A549 (cell line): Measurements from ENCODE around the gene SLC6A3. TPM values are rescaled to one million over a fixed set of nuclear protein-coding genes. Genes with fewer than 3 reads are reported as not detected.

Source experiments
- ATAC-seq, 2 experiments: fragments of 200-7000 bp in 1 of 2; fragments of >200 bp in 1 of 2; cut with Nextera tagmentation in 1 of 2; cut with Tn5 transposase in 1 of 2; 3 replicates each; pipeline versions ENCODE4 v1.8.0 to v1.9.1; 2018 to 2020; ENCODE audit warnings: mild to moderate bottlenecking in 1 of 2, moderate library complexity in 1 of 2
- CTCF ChIA-PET: fragments of 300-600 bp; sonication (Branson Sonifier 250); formaldehyde crosslinking; extraction: SDS; loops from one replicate; lab custom pipeline; 2021; ENCODE audit warnings: antibody characterized with exemption, inconsistent platforms; lab: Yijun Ruan, JAX
- POLR2A ChIA-PET: fragments of 350-600 bp; formaldehyde crosslinking; extraction: SDS; loops from one replicate; lab custom pipeline; 2021; ENCODE audit warnings: antibody characterized with exemption, inconsistent platforms; lab: Yijun Ruan, JAX
- DNase-seq, 2 experiments: peaks; one replicate each; pipeline versions ENCODE4 v3.0.0 to v3.0.0-alpha.2; 2011 to 2016; ENCODE audit warnings: low read depth in 1 of 2, low spot score in 1 of 2
- FAIRE-seq: peaks from 2 replicates; lab custom pipeline; 2011; peaks lifted over from hg19 to GRCh38; lab: Jason Lieb, UNC
- H3K27ac ChIP-seq, 2 experiments: fragments of >200 bp; sonication (Bioruptor Twin); formaldehyde crosslinking; 3 replicates each; pipeline ENCODE4 v1.5.1; 2016 to 2017
- H3K4me1 ChIP-seq: fragments of >200 bp; sonication (Bioruptor Twin); formaldehyde crosslinking; 3 replicates; pipeline ENCODE4 v1.6.1; 2016
- H3K4me2 ChIP-seq: fragments of >200 bp; sonication (Bioruptor Twin); formaldehyde crosslinking; 3 replicates; pipeline ENCODE4 v1.6.1; 2016
- H3K4me3 ChIP-seq: fragments of >200 bp; sonication (Bioruptor Twin); formaldehyde crosslinking; 3 replicates; pipeline ENCODE4 v1.5.1; 2016
- H3K9me3 ChIP-seq: fragments of >200 bp; sonication (Bioruptor Twin); formaldehyde crosslinking; 3 replicates; pipeline ENCODE4 v1.6.1; 2016
- CBX2 ChIP-seq: fragments of 200-600 bp; sonication (generic); IDR thresholded peaks from 2 replicates; pipeline ENCODE4 v1.6.1; 2016; ENCODE audit warnings: low read depth, mild to moderate bottlenecking, borderline replicate concordance
- CBX8 ChIP-seq: fragments of 200-600 bp; sonication (generic); IDR thresholded peaks from 2 replicates; pipeline ENCODE4 v1.6.1; 2016
- CHD2 ChIP-seq: fragments of 150-350 bp; IDR thresholded peaks from 2 replicates; pipeline ENCODE4 v1.6.1; 2014; ENCODE audit warnings: low read length; ENCODE audit not compliant: partially characterized antibody
- EHF ChIP-seq: fragments of 250-450 bp; sonication (Bioruptor Pico); IDR thresholded peaks from 2 replicates; pipeline ENCODE4 v1.5.0; 2020; ENCODE audit warnings: mild to moderate bottlenecking
- ESRRA ChIP-seq: fragments of 150-350 bp; IDR thresholded peaks from 2 replicates; pipeline ENCODE4 v1.6.1; 2014; ENCODE audit warnings: mild to moderate bottlenecking, low read length, borderline replicate concordance
- GATA3 ChIP-seq: IDR thresholded peaks from 2 replicates; pipeline ENCODE4 v1.6.1; 2012; ENCODE audit warnings: borderline replicate concordance
- HEYL ChIP-seq: fragments of 250-450 bp; sonication (Bioruptor Pico); IDR thresholded peaks from 2 replicates; pipeline ENCODE4 v1.8.0; 2021; ENCODE audit warnings: mild to moderate bottlenecking, moderate library complexity
- HOXB5 ChIP-seq: fragments of 250-450 bp; sonication (Bioruptor Pico); IDR thresholded peaks from 2 replicates; pipeline ENCODE4 v1.5.0; 2020; ENCODE audit warnings: mild to moderate bottlenecking, moderate library complexity
- JUN ChIP-seq, 2 experiments: fragments of >200 bp; sonication (Bioruptor Twin); formaldehyde crosslinking; IDR thresholded peaks; 2 replicates in 1 of 2; 3 replicates in 1 of 2; pipeline ENCODE4 v1.6.1; 2016 to 2017
- JUNB ChIP-seq: fragments of >200 bp; sonication (Bioruptor Twin); formaldehyde crosslinking; IDR thresholded peaks from 2 replicates; pipeline ENCODE4 v1.6.1; 2016
- KDM5A ChIP-seq: fragments of 200-600 bp; sonication (generic); IDR thresholded peaks from 2 replicates; pipeline ENCODE4 v1.6.1; 2016; ENCODE audit warnings: antibody characterized with exemption, mild to moderate bottlenecking
- MAFK ChIP-seq: fragments of 450-650 bp; IDR thresholded peaks from 2 replicates; pipeline ENCODE4 v1.6.1; 2014; ENCODE audit not compliant: partially characterized antibody
- MAZ ChIP-seq: fragments of 150-350 bp; IDR thresholded peaks from 2 replicates; pipeline ENCODE4 v1.6.1; 2014; ENCODE audit warnings: antibody characterized with exemption, low read depth, low read length, borderline replicate concordance
- MYC ChIP-seq: IDR thresholded peaks from 2 replicates; pipeline ENCODE4 v1.6.1; 2012; ENCODE audit warnings: mild to moderate bottlenecking, inconsistent platforms, low read length, improper control_type of control experiment, borderline replicate concordance
- NFE2L2 ChIP-seq: fragments of 150-350 bp; conservative IDR thresholded peaks from 2 replicates; pipeline ENCODE4 v1.6.1; 2014; ENCODE audit warnings: low read length
- PHF8 ChIP-seq: fragments of 200-600 bp; sonication (generic); IDR thresholded peaks from 2 replicates; pipeline ENCODE4 v1.6.1; 2016; ENCODE audit warnings: low read depth, mild to moderate bottlenecking, antibody characterized with exemption, moderate library complexity, borderline replicate concordance
- POLR2A ChIP-seq: IDR thresholded peaks from 2 replicates; pipeline ENCODE4 v1.6.1; 2012; ENCODE audit warnings: mild to moderate bottlenecking, low read length
- POLR2AphosphoS2 ChIP-seq: conservative IDR thresholded peaks from 2 replicates; pipeline ENCODE4 v1.6.1; 2012; ENCODE audit warnings: low read length, improper control_type of control experiment, inconsistent platforms
- RAD21 ChIP-seq, 2 experiments: fragments of >200 bp in 1 of 2; sonication (Bioruptor Twin) in 1 of 2; formaldehyde crosslinking in 1 of 2; IDR thresholded peaks in 1 of 2; conservative IDR thresholded peaks in 1 of 2; 2 replicates in 1 of 2; 3 replicates in 1 of 2; pipeline ENCODE4 v1.6.1; 2012 to 2018; ENCODE audit warnings: inconsistent platforms in 1 of 2
- RARB ChIP-seq: fragments of 250-450 bp; sonication (Bioruptor Pico); IDR thresholded peaks from 2 replicates; pipeline ENCODE4 v1.8.0; 2021; ENCODE audit warnings: mild to moderate bottlenecking, moderate library complexity
- RNF2 ChIP-seq: fragments of 200-600 bp; sonication (generic); IDR thresholded peaks from 2 replicates; pipeline ENCODE4 v1.6.1; 2016; ENCODE audit warnings: low read depth, mild to moderate bottlenecking, antibody characterized with exemption, moderate library complexity, borderline replicate concordance
- TFCP2L1 ChIP-seq: fragments of 250-450 bp; sonication (Bioruptor Pico); IDR thresholded peaks from 2 replicates; pipeline ENCODE4 v1.5.0; 2021; ENCODE audit warnings: mild to moderate bottlenecking
- ZC3H11A ChIP-seq: fragments of 450-650 bp; IDR thresholded peaks from 2 replicates; pipeline ENCODE4 v1.6.1; 2014; ENCODE audit warnings: antibody characterized with exemption, mild to moderate bottlenecking
- ZFP36 ChIP-seq: fragments of 450-650 bp; IDR thresholded peaks from 2 replicates; pipeline ENCODE4 v1.6.1; 2014; ENCODE audit warnings: borderline replicate concordance; ENCODE audit not compliant: partially characterized antibody
- ZNF302 ChIP-seq: fragments of 250-450 bp; sonication (Bioruptor Pico); IDR thresholded peaks from 2 replicates; pipeline ENCODE4 v1.9.0; 2021; ENCODE audit warnings: inconsistent platforms, mild to moderate bottlenecking, moderate library complexity
- ZSCAN20 ChIP-seq: fragments of 250-450 bp; sonication (Bioruptor Pico); IDR thresholded peaks from 2 replicates; pipeline ENCODE4 v1.8.0; 2022; ENCODE audit warnings: mild to moderate bottlenecking, moderate library complexity
- WGBS: methylation state at CpG from one replicate; pipeline ENCODE4 v1.1.6; 2017; ENCODE audit errors: missing lambda C conversion rate; 5-methylcytosine and 5-hydroxymethylcytosine counted together
- polyA plus RNA-seq, 4 experiments: library from polyadenylated mRNA; depleted of rRNA in 3 of 4; stranded (reverse); fragments of >200 nt; fragmentation: RNase III in 1 of 4; extraction: RNeasy Plus Mini Kit Qiagen cat#74134 plus additional on column Dnase treatment in 1 of 4; gene quantifications; 2 replicates in 3 of 4; 3 replicates in 1 of 4; pipeline ENCODE4 v1.2.3, GENCODE V29; 2011 to 2017
- TF ChIP-seq, protein P1 (sequence below): fragments of 150-350 bp; IDR thresholded peaks from 2 replicates; pipeline ENCODE4 v1.6.1; 2014; ENCODE audit warnings: low read depth, mild to moderate bottlenecking, low read length
- TF ChIP-seq, protein P2 (sequence below): fragments of 450-650 bp; IDR thresholded peaks from 2 replicates; pipeline ENCODE4 v1.6.1; 2014; ENCODE audit warnings: antibody characterized with exemption
- TF ChIP-seq, protein P3 (sequence below): fragments of >200 bp; sonication (Bioruptor Twin); formaldehyde crosslinking; IDR thresholded peaks from 3 replicates; pipeline ENCODE4 v1.5.1; 2016

The SLC6A3 gene
- polyA plus RNA-seq, 2 of the 4 experiments (the other 2 are of a cell fraction) = 0.05 to 0.06 TPM

- Histone ChIP-seq H3K4me2 (no peak overlapping the region), H3K4me3 (no peak overlapping the region), H3K9me3 (peaks cover 3% of the 10 kb centered on the region; the same call in 2 of the 3 replicates), H3K27ac (no peak overlapping the region), H3K4me1 (no peaks in the 10 kb centered on the region)
- ATAC-seq (no peak), FAIRE-seq (no peak), DNase-seq (no peak)
- CTCF ChIA-PET = no interaction called here
- TF ChIP-seq NFE2L2 (no peak), MAFK (no peak), ZNF302 (no peak), RARB (CRISPR knock-in tag) (no peak), RNF2 (no peak), PHF8 (no peak), TFCP2L1 (CRISPR knock-in tag) (no peak), HOXB5 (CRISPR knock-in tag) (no peak), HEYL (no peak), EHF (no peak), GATA3 (no peak), MYC (no peak), ZFP36 (no peak), CHD2 (no peak)
- TF ChIP-seq, protein P1, sequence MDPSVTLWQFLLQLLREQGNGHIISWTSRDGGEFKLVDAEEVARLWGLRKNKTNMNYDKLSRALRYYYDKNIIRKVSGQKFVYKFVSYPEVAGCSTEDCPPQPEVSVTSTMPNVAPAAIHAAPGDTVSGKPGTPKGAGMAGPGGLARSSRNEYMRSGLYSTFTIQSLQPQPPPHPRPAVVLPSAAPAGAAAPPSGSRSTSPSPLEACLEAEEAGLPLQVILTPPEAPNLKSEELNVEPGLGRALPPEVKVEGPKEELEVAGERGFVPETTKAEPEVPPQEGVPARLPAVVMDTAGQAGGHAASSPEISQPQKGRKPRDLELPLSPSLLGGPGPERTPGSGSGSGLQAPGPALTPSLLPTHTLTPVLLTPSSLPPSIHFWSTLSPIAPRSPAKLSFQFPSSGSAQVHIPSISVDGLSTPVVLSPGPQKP = no peak
- TF ChIP-seq, protein P2, sequence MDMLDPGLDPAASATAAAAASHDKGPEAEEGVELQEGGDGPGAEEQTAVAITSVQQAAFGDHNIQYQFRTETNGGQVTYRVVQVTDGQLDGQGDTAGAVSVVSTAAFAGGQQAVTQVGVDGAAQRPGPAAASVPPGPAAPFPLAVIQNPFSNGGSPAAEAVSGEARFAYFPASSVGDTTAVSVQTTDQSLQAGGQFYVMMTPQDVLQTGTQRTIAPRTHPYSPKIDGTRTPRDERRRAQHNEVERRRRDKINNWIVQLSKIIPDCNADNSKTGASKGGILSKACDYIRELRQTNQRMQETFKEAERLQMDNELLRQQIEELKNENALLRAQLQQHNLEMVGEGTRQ = no peak
- POLR2A ChIA-PET = no interaction called here
- WGBS = 32% methylated on average over 18 of the region's 29 CpGs
Observed at GRCh38 chr5:1421521-1422341, 23.5 kb downstream of the SLC6A3 start.

- Histone ChIP-seq H3K27ac (no peak overlapping the region), H3K4me2 (no peak overlapping the region), H3K4me3 (no peak overlapping the region), H3K4me1 (no peaks in the 10 kb centered on the region), H3K9me3 (no peaks in the 10 kb centered on the region)
- ChIA-PET CTCF (no interaction called here), POLR2A (no interaction called here)
- no peak for DNase-seq
- no peak for FAIRE-seq
- ATAC-seq = no peak
- WGBS = 38% methylated on average over 20 of the region's 23 CpGs
- TF ChIP-seq ESRRA = no peak
- no peak for TF ChIP-seq HOXB5 (CRISPR knock-in tag)
- TF ChIP-seq MAZ = no peak
- no peak for TF ChIP-seq ZSCAN20
- no peak for TF ChIP-seq ZC3H11A
- TF ChIP-seq, protein P3, sequence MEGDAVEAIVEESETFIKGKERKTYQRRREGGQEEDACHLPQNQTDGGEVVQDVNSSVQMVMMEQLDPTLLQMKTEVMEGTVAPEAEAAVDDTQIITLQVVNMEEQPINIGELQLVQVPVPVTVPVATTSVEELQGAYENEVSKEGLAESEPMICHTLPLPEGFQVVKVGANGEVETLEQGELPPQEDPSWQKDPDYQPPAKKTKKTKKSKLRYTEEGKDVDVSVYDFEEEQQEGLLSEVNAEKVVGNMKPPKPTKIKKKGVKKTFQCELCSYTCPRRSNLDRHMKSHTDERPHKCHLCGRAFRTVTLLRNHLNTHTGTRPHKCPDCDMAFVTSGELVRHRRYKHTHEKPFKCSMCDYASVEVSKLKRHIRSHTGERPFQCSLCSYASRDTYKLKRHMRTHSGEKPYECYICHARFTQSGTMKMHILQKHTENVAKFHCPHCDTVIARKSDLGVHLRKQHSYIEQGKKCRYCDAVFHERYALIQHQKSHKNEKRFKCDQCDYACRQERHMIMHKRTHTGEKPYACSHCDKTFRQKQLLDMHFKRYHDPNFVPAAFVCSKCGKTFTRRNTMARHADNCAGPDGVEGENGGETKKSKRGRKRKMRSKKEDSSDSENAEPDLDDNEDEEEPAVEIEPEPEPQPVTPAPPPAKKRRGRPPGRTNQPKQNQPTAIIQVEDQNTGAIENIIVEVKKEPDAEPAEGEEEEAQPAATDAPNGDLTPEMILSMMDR = no peak
- no peak for TF ChIP-seq KDM5A
- TF ChIP-seq, protein P1 = no peak
- no peak for TF ChIP-seq RNF2
- TF ChIP-seq RAD21 (conservative IDR thresholded peaks at IDR 0.05 in 1 of 2, IDR thresholded peaks at IDR 0.05 in 1 of 2) = no peak
- no peak for TF ChIP-seq CBX8
- TF ChIP-seq JUN (IDR thresholded peaks at IDR 0.05) = no peak
- no peak for TF ChIP-seq MAFK
- TF ChIP-seq HEYL = no peak
- no peak for TF ChIP-seq CBX2
- TF ChIP-seq POLR2A = no peak
- TF ChIP-seq POLR2AphosphoS2 = no peak
- no peak for TF ChIP-seq JUNB
Observed at GRCh38 chr5:1420211-1421195, 24.7 kb downstream of the SLC6A3 start.
